ENCODE data around the gene BOLA3. TPM values are rescaled to one million over a fixed set of nuclear protein-coding genes. Genes with fewer than 3 reads are reported as not detected.
"Not testable (repeated sequence)": the region's sequence is repeated elsewhere in the genome, so short reads cannot be mapped to it uniquely, and the experiment has no call there.

Gene BOLA3
- total and polyA plus RNA-seq, 2 experiments from 2014 or later, result 46.2 to 104 TPM

- Histone ChIP-seq H3K9me2 (ENCODE audit: insufficient read depth) (no peaks in the 10 kb centered on the region), H3K79me2 (ENCODE audit: insufficient read depth) (no peaks in the 10 kb centered on the region)
- WGBS, 2 experiments (ENCODE audit: low coverage in 1 of 2, low lambda C conversion rate in 2 of 2, missing lambda C conversion rate in 2 of 2), result 47 to 50% methylated on average over 3 of the region's 3 CpGs
Observed at GRCh38 chr2:74188696-74189095, 41.0 kb upstream of the BOLA3 start.

GRCh38 chr2:74188018-74188601 is 40.4 kb upstream of the BOLA3 start:
- Histone ChIP-seq H3K9ac (no peak overlapping the region), H3K27ac (no peak overlapping the region), H3K4me1 (ENCODE audit: insufficient read depth) (no peaks in the 10 kb centered on the region), H3K4me2 (ENCODE audit: unreplicated experiment) (no peak overlapping the region), H3K27me3 (replicated peaks; ENCODE audit: insufficient read depth) (no peaks in the 10 kb centered on the region; the same call in 1 of the 2 replicates), H4K20me1 (ENCODE audit: insufficient read depth) (no peaks in the 10 kb centered on the region), H3K4me3 (no peak overlapping the region), H3K9me3 (ENCODE audit: low read depth) (no peaks in the 10 kb centered on the region), H3K79me2 (ENCODE audit: insufficient read depth) (no peaks in the 10 kb centered on the region), H3F3A (ENCODE audit: insufficient read depth) (no peaks in the 10 kb centered on the region), H3K36me3 (ENCODE audit: low read depth) (no peaks in the 10 kb centered on the region), H3K9me2 (ENCODE audit: insufficient read depth) (no peaks in the 10 kb centered on the region), H2AFZ (no peak overlapping the region)
- peak; percentile 83 for DNase-seq
- TF ChIP-seq EZH2 (IDR thresholded peaks at IDR 0.05; ENCODE audit: insufficient read depth, poor library complexity, severe bottlenecking), result no peak
- TF ChIP-seq EZH2phosphoT487 (IDR thresholded peaks at IDR 0.05; ENCODE audit: insufficient read depth, low read depth), result no peak
- in situ Hi-C loops (cut with MboI), result no loop called here
- 16 to 24% methylated on average over 6 of the region's 6 CpGs for WGBS, 2 experiments (ENCODE audit: low coverage in 1 of 2, low lambda C conversion rate in 2 of 2, missing lambda C conversion rate in 2 of 2)

More at GRCh38 chr2:74188696-74189095, 41.0 kb upstream of the BOLA3 start:
- no peak overlapping the region for H3K27ac ChIP-seq
- H3K4me2 ChIP-seq (ENCODE audit: unreplicated experiment), result no peak overlapping the region
- in situ Hi-C loops (cut with MboI), result no loop called here
- no peak overlapping the region for H3K9ac ChIP-seq
- no peaks in the 10 kb centered on the region; the same call in 1 of the 2 replicates for H3K27me3 ChIP-seq (replicated peaks; ENCODE audit: insufficient read depth)
- no peak overlapping the region for H3K4me3 ChIP-seq
- H3K9me3 ChIP-seq (ENCODE audit: low read depth), result no peaks in the 10 kb centered on the region
- H3F3A ChIP-seq (ENCODE audit: insufficient read depth), result no peaks in the 10 kb centered on the region
- no peak for TF ChIP-seq EZH2phosphoT487 (IDR thresholded peaks at IDR 0.05; ENCODE audit: insufficient read depth, low read depth)
- no peak for TF ChIP-seq EZH2 (IDR thresholded peaks at IDR 0.05; ENCODE audit: insufficient read depth, poor library complexity, severe bottlenecking)
- no peaks in the 10 kb centered on the region for H3K4me1 ChIP-seq (ENCODE audit: insufficient read depth)
- H2AFZ ChIP-seq, result no peak overlapping the region
- no peaks in the 10 kb centered on the region for H3K36me3 ChIP-seq (ENCODE audit: low read depth)
- DNase-seq, result no peak
- no peaks in the 10 kb centered on the region for H4K20me1 ChIP-seq (ENCODE audit: insufficient read depth)

- WGBS, 2 experiments (ENCODE audit: low coverage in 1 of 2, low lambda C conversion rate in 2 of 2, missing lambda C conversion rate in 2 of 2), result 93 to 96% methylated on average over 15 of the region's 15 CpGs
- H4K20me1 ChIP-seq (ENCODE audit: insufficient read depth); H3K4me3 ChIP-seq: not testable (repeated sequence)
Observed at GRCh38 chr2:74186706-74187105, 39.0 kb upstream of the BOLA3 start.

DNA sequence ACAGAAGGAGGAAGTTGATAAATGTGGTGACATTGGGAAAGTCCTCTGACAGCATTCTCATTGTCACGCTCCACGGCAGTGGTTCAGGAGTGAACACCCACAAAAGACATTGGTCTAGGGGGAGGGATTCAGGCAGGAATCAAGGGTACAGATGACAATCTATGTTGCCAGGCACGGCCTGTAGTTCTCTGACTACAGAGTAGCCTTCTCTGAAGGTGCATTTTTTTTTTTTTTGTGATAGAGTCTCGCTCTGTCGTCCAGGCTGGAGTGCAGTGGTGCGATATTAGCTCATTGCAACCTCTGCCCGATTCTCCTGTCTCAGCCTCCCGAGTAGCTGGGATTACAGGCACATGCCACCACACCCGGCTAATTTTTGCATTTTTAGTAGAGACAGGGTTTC is 38.3 kb upstream of the BOLA3 start:
- Histone ChIP-seq H3K36me3 (ENCODE audit: low read depth) (no peaks in the 10 kb centered on the region), H3K4me1 (ENCODE audit: insufficient read depth) (no peaks in the 10 kb centered on the region), H3K27me3 (replicated peaks; ENCODE audit: insufficient read depth) (no peaks in the 10 kb centered on the region), H3K9me2 (ENCODE audit: insufficient read depth) (no peaks in the 10 kb centered on the region), H3K4me2 (ENCODE audit: unreplicated experiment) (no peak overlapping the region), H3F3A (ENCODE audit: insufficient read depth) (no peaks in the 10 kb centered on the region), H2AFZ (no peak overlapping the region), H3K27ac (no peak overlapping the region), H3K79me2 (ENCODE audit: insufficient read depth) (no peaks in the 10 kb centered on the region), H4K20me1 (ENCODE audit: insufficient read depth) (no peaks in the 10 kb centered on the region), H3K4me3 (no peak overlapping the region), H3K9ac (no peak overlapping the region), H3K9me3 (ENCODE audit: low read depth) (no peaks in the 10 kb centered on the region)
- no peak for TF ChIP-seq EZH2phosphoT487 (IDR thresholded peaks at IDR 0.05; ENCODE audit: insufficient read depth, low read depth)
- TF ChIP-seq EZH2 (IDR thresholded peaks at IDR 0.05; ENCODE audit: insufficient read depth, poor library complexity, severe bottlenecking), result no peak
- 91 to 92% methylated on average over 9 of the region's 9 CpGs for WGBS, 2 experiments (ENCODE audit: low coverage in 1 of 2, low lambda C conversion rate in 2 of 2, missing lambda C conversion rate in 2 of 2)
- DNase-seq, result no peak
- in situ Hi-C loops (cut with MboI), result no loop called here

More at GRCh38 chr2:74186706-74187105, 39.0 kb upstream of the BOLA3 start:
- H2AFZ ChIP-seq; H3K27me3 ChIP-seq (replicated peaks; ENCODE audit: insufficient read depth); H3K36me3 ChIP-seq (ENCODE audit: low read depth); H3K9ac ChIP-seq; H3F3A ChIP-seq (ENCODE audit: insufficient read depth); H3K9me2 ChIP-seq (ENCODE audit: insufficient read depth); H3K4me1 ChIP-seq (ENCODE audit: insufficient read depth); H3K9me3 ChIP-seq (ENCODE audit: low read depth); H3K79me2 ChIP-seq (ENCODE audit: insufficient read depth); H3K27ac ChIP-seq; DNase-seq; in situ Hi-C loops (cut with MboI); H3K4me2 ChIP-seq (ENCODE audit: unreplicated experiment): not testable (repeated sequence)

DNA sequence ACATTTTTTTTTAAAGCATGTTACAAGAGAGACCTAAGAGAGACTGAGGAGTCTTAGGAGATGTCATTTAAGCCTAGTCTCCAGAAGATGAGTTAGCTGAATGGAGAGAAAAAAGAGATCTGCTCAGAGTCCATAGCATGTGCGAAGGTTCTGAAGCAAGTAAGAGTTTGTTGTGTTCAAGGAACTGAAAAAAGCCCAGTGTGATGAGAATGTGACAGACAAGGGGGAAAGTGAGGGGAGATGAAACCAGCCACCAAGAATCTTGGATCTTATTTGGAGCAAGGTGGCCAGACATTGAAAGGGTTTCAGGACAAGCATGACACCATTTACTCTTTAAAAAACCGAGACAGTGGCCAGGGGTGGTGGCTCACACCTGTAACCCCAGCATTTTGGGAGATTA is 36.2 kb upstream of the BOLA3 start:
- WGBS, 2 experiments (ENCODE audit: low coverage in 1 of 2, low lambda C conversion rate in 2 of 2, missing lambda C conversion rate in 2 of 2), result 80 to 88% methylated on average over 2 of the region's 2 CpGs
- no peak overlapping the region for H3K9ac ChIP-seq
- H3K4me1 ChIP-seq (ENCODE audit: insufficient read depth), result peaks cover 3% of the 10 kb centered on the region; the same call in 1 of the 2 replicates
- no peak overlapping the region for H3K4me3 ChIP-seq
- no peaks in the 10 kb centered on the region for H4K20me1 ChIP-seq (ENCODE audit: insufficient read depth)
- no peaks in the 10 kb centered on the region for H3K27me3 ChIP-seq (replicated peaks; ENCODE audit: insufficient read depth)
- no peak for TF ChIP-seq EZH2 (IDR thresholded peaks at IDR 0.05; ENCODE audit: insufficient read depth, poor library complexity, severe bottlenecking)
- no peak for TF ChIP-seq EZH2phosphoT487 (IDR thresholded peaks at IDR 0.05; ENCODE audit: insufficient read depth, low read depth)
- no peaks in the 10 kb centered on the region for H3K9me2 ChIP-seq (ENCODE audit: insufficient read depth)
- H2AFZ ChIP-seq, result no peak overlapping the region
- no peaks in the 10 kb centered on the region for H3K9me3 ChIP-seq (ENCODE audit: low read depth)
- in situ Hi-C loops (cut with MboI), result no loop called here
- no peak for DNase-seq
- H3K27ac ChIP-seq, result no peak overlapping the region
- H3K36me3 ChIP-seq (ENCODE audit: low read depth), result no peaks in the 10 kb centered on the region
- H3F3A ChIP-seq (ENCODE audit: insufficient read depth), result no peaks in the 10 kb centered on the region; the same call in 1 of the 2 replicates
- H3K4me2 ChIP-seq (ENCODE audit: unreplicated experiment), result no peak overlapping the region
- H3K79me2 ChIP-seq (ENCODE audit: insufficient read depth), result no peaks in the 10 kb centered on the region

Data from GM23248 (cell line).